Esophagus muscularis mucosa (tissue), 4 donors: ENCODE measurements around the gene PCA3. TPM values are rescaled to one million over a fixed set of nuclear protein-coding genes. Genes with fewer than 3 reads are reported as not detected.

Source experiments
- DNase-seq: peaks from one replicate; pipeline ENCODE4 v3.0.0-alpha.2; 2017; ENCODE audit errors: extremely low spot score
- H3K27ac ChIP-seq, 4 donors: fragments of 200-600 bp; sonication (generic); replicated peaks in 1 of 4; 1 replicate in 3 of 4; 2 replicates in 1 of 4; pipeline ENCODE4 v1.5.1; 2016 to 2019; ENCODE audit warnings: mild to moderate bottlenecking in 1 of 4
- H3K27me3 ChIP-seq, 4 donors: fragments of 200-600 bp; sonication (generic); one replicate each; pipeline versions ENCODE4 v1.5.1 to v1.6.0; 2016 to 2019
- H3K36me3 ChIP-seq, 4 donors: fragments of 200-600 bp; sonication (generic); one replicate each; pipeline ENCODE4 v1.5.1; 2016 to 2019
- H3K4me1 ChIP-seq, 4 donors: fragments of 200-600 bp; sonication (generic); one replicate each; pipeline ENCODE4 v1.5.1; 2016 to 2019
- H3K4me3 ChIP-seq, 4 donors: fragments of 200-600 bp; sonication (generic); 1 replicate in 2 of 4; 2 replicates in 2 of 4; pipeline ENCODE4 v1.5.1; 2016 to 2019; ENCODE audit warnings: mild to moderate bottlenecking in 4 of 4, moderate library complexity in 1 of 4
- H3K9me3 ChIP-seq, 4 donors: fragments of 200-600 bp; sonication (generic); 1 replicate in 3 of 4; 2 replicates in 1 of 4; pipeline ENCODE4 v1.5.1; 2016 to 2019
- CTCF ChIP-seq, 3 experiments: fragments of 200-600 bp in 2 of 3; fragments of 450-650 bp in 1 of 3; sonication (generic) in 2 of 3; IDR thresholded peaks; one replicate each; pipeline ENCODE4 v1.5.1; 2017 to 2019; ENCODE audit warnings: antibody characterized with exemption in 3 of 3, mild to moderate bottlenecking in 2 of 3, moderate library complexity in 1 of 3
- EP300 ChIP-seq: sonication (generic); formaldehyde crosslinking; IDR thresholded peaks from one replicate; pipeline ENCODE4 v1.6.1; 2017; ENCODE audit warnings: antibody characterized with exemption
- POLR2A ChIP-seq: fragments of 450-650 bp; IDR thresholded peaks from one replicate; pipeline ENCODE4 v1.6.1; 2017; ENCODE audit warnings: antibody characterized with exemption, moderate library complexity, mild to moderate bottlenecking, low read depth
- POLR2AphosphoS5 ChIP-seq, 2 donors: sonication (generic); formaldehyde crosslinking; IDR thresholded peaks; one replicate each; pipeline ENCODE4 v1.6.1; 2017; ENCODE audit warnings: antibody characterized with exemption in 2 of 2
- whole genome bisulfite sequencing: methylation state at CpG from one replicate; pipeline ENCODE4 v1.1.5; 2018; 5-methylcytosine and 5-hydroxymethylcytosine counted together
- intact Hi-C: fragments of 100-400 bp; cut with DNase I; formaldehyde crosslinking; loops from one replicate; pipeline ENCODE4 v1.15.1; 2023
- total RNA-seq, 4 donors: library from RNA; depleted of rRNA; stranded (reverse); fragments of >200 nt; gene quantifications; one replicate each; pipeline versions ENCODE4 v1.1.0 to v1.2.1, GENCODE V29; 2016

PCA3 gene
- total RNA-seq, 4 donors from 2014 or later: under 0.01 to 1.0 (median 0.65) TPM; not detected in 1

- peaks cover 0 to 23% (median 19%) of the 10 kb centered on the region in 4 donors for H3K4me1 ChIP-seq
- no peak overlapping the region for H3K4me3 ChIP-seq
- DNase-seq: no peak
- H3K36me3 ChIP-seq: peaks cover 0 to 33% (median 0%) of the 10 kb centered on the region in 4 donors
- intact Hi-C loops: no loop called here
- TF ChIP-seq EP300: no peak
- no peak for TF ChIP-seq POLR2A
- TF ChIP-seq CTCF (IDR thresholded peaks at IDR 0.05): no peak
- TF ChIP-seq POLR2AphosphoS5 (IDR thresholded peaks at IDR 0.05): no peak
- H3K27me3 ChIP-seq: no peaks in the 10 kb centered on the region
- WGBS: 90% methylated on average over 3 of the region's 3 CpGs
- no peak overlapping the region for H3K27ac ChIP-seq
- no peaks in the 10 kb centered on the region for H3K9me3 ChIP-seq
These were observed 1.9 kb downstream of the PCA3 start for GRCh38 chr9:76766126-76766525.

- Histone ChIP-seq H3K9me3 (no peaks in the 10 kb centered on the region), H3K27ac (no peak overlapping the region), H3K27me3 (no peaks in the 10 kb centered on the region), H3K4me3 (no peak overlapping the region), H3K4me1 (peaks cover 0 to 50% (median 27%) of the 10 kb centered on the region in 4 donors), H3K36me3 (peaks cover 0 to 5% (median 0%) of the 10 kb centered on the region in 4 donors)
- intact Hi-C loops: no loop called here
- 58% methylated on average over 5 of the region's 5 CpGs for WGBS
- no peak for TF ChIP-seq POLR2AphosphoS5 (IDR thresholded peaks at IDR 0.05)
- no peak for TF ChIP-seq POLR2A
- no peak for TF ChIP-seq CTCF (IDR thresholded peaks at IDR 0.05)
- TF ChIP-seq EP300: no peak
- peak; percentile 24 for DNase-seq
These were observed 8.6 kb downstream of the PCA3 start for GRCh38 chr9:76772686-76773445.

GRCh38 chr9:76784881-76785280 is 20.6 kb downstream of the PCA3 start:
- no peak overlapping the region for H3K4me3 ChIP-seq
- no peaks in the 10 kb centered on the region for H3K9me3 ChIP-seq
- H3K27me3 ChIP-seq: no peaks in the 10 kb centered on the region
- no peak overlapping the region for H3K27ac ChIP-seq
- peaks cover 0 to 33% (median 17%) of the 10 kb centered on the region in 4 donors for H3K4me1 ChIP-seq
- intact Hi-C loops: no loop called here
- peak; percentile 29 for DNase-seq
- TF ChIP-seq EP300 (no peak), CTCF (IDR thresholded peaks at IDR 0.05) (no peak), POLR2AphosphoS5 (IDR thresholded peaks at IDR 0.05) (no peak), POLR2A (no peak)
- peaks cover 0 to 22% (median 0%) of the 10 kb centered on the region in 4 donors for H3K36me3 ChIP-seq

GRCh38 chr9:76785501-76785900 is 21.3 kb downstream of the PCA3 start:
- Histone ChIP-seq H3K4me1 (peaks cover 0 to 33% (median 17%) of the 10 kb centered on the region in 4 donors), H3K27ac (no peak overlapping the region), H3K27me3 (no peaks in the 10 kb centered on the region), H3K9me3 (no peaks in the 10 kb centered on the region), H3K36me3 (peaks cover 0 to 22% (median 0%) of the 10 kb centered on the region in 4 donors), H3K4me3 (no peak overlapping the region)
- no peak for TF ChIP-seq EP300
- no peak for TF ChIP-seq POLR2A
- TF ChIP-seq POLR2AphosphoS5 (IDR thresholded peaks at IDR 0.05): no peak
- TF ChIP-seq CTCF (IDR thresholded peaks at IDR 0.05): no peak
- intact Hi-C loops: no loop called here
- WGBS: 95% methylated on average over 1 of the region's 1 CpG
- no peak for DNase-seq
